Fibroblast of the aortic adventitia (primary cell): ENCODE measurements around the gene UAP1L1. TPM values are rescaled to one million over a fixed set of nuclear protein-coding genes. Genes with fewer than 3 reads are reported as not detected.

Experiments used
- DNase-seq: peaks from one replicate; pipeline ENCODE4 v3.0.0-alpha.2; 2010; ENCODE audit warnings: low read depth
- H3K4me3 ChIP-seq: 2 replicates; pipeline ENCODE4 v1.5.1; 2011; ENCODE audit warnings: low read depth, mild to moderate bottlenecking, control low read depth, low read length, moderate library complexity
- CTCF ChIP-seq: IDR thresholded peaks from 2 replicates; pipeline ENCODE4 v1.5.1; 2011; ENCODE audit warnings: mild to moderate bottlenecking, low read length, control low read depth, inconsistent platforms; ENCODE audit not compliant: insufficient read depth
- total RNA-seq: library from RNA; depleted of rRNA; stranded (reverse); fragments of >200 nt; gene quantifications from 2 replicates; pipeline ENCODE4 v1.2.3, GENCODE V29; 2012; ENCODE audit warnings: low replicate concordance

UAP1L1 gene
- total RNA-seq, 1 donor = 12.7 TPM

GRCh38 chr9:137048655-137049543, 28.4 kb upstream of the UAP1L1 start:
- H3K4me3 ChIP-seq = no peak overlapping the region
- no peak for TF ChIP-seq CTCF
- DNase-seq = no peak

GRCh38 chr9:137049544-137050449, 27.5 kb upstream of the UAP1L1 start:
- peak; percentile 41 for DNase-seq
- TF ChIP-seq CTCF = peak; percentile 54
- H3K4me3 ChIP-seq = no peak overlapping the region

GRCh38 chr9:137050570-137050969, 26.7 kb upstream of the UAP1L1 start:
- no peak for DNase-seq
- TF ChIP-seq CTCF = no peak
- no peak overlapping the region for H3K4me3 ChIP-seq

GRCh38 chr9:137051145-137051724, 26.1 kb upstream of the UAP1L1 start:
- no peak for DNase-seq
- H3K4me3 ChIP-seq = no peak overlapping the region
- TF ChIP-seq CTCF = no peak

GRCh38 chr9:137052293-137052692, 25.0 kb upstream of the UAP1L1 start:
- no peak overlapping the region for H3K4me3 ChIP-seq
- DNase-seq = no peak
- TF ChIP-seq CTCF = no peak

GRCh38 chr9:137052998-137053943, 24.0 kb upstream of the UAP1L1 start:
- TF ChIP-seq CTCF = no peak
- H3K4me3 ChIP-seq = no peak overlapping the region
- no peak for DNase-seq
